GM12872 (cell line): Measurements from ENCODE around the gene CYP26A1.

Experiments used
- CTCF ChIP-seq: IDR thresholded peaks from 3 replicates; pipeline ENCODE4 v1.5.1; 2011; ENCODE audit warnings: low read depth, mild to moderate bottlenecking, low read length, moderate library complexity; ENCODE audit not compliant: insufficient read depth

Gene CYP26A1

GRCh38 chr10:93087846-93088245 is 14.2 kb downstream of the CYP26A1 start:
- TF ChIP-seq CTCF, result no peak

GRCh38 chr10:93088466-93088865 is 14.8 kb downstream of the CYP26A1 start:
- TF ChIP-seq CTCF, result no peak

- TF ChIP-seq CTCF, result no peak
These were observed 16.9 kb downstream of the CYP26A1 start for GRCh38 chr10:93090619-93091018.

- TF ChIP-seq CTCF, result no peak
These were observed 18.3 kb downstream of the CYP26A1 start for GRCh38 chr10:93091960-93092359.

GRCh38 chr10:93095225-93095624 is 21.5 kb downstream of the CYP26A1 start:
- TF ChIP-seq CTCF, result no peak

GRCh38 chr10:93096901-93097300 is 23.2 kb downstream of the CYP26A1 start:
- TF ChIP-seq CTCF, result no peak

- no peak for TF ChIP-seq CTCF
These were observed 23.7 kb downstream of the CYP26A1 start for GRCh38 chr10:93097386-93097785.

- TF ChIP-seq CTCF, result no peak
These were observed 25.1 kb downstream of the CYP26A1 start for GRCh38 chr10:93098816-93099215.
